H1 (cell line): ENCODE results near the gene PALD1. TPM values are rescaled to one million over a fixed set of nuclear protein-coding genes. Genes with fewer than 3 reads are reported as not detected.

Experiments
- CTCF ChIA-PET: fragments of 300-600 bp; sonication (Branson Sonifier 250); formaldehyde crosslinking; loops from one replicate; lab custom pipeline; 2021; ENCODE audit not compliant: partially characterized antibody; lab: Charles Lee
- POLR2A ChIA-PET: fragments of 300-600 bp; sonication (Branson Sonifier 250); formaldehyde crosslinking; loops from one replicate; lab custom pipeline; 2021; ENCODE audit warnings: inconsistent platforms; ENCODE audit not compliant: partially characterized antibody; lab: Charles Lee
- DNase-seq, 2 experiments: peaks; one replicate each; pipeline versions ENCODE4 v3.0.0 to v3.0.0-alpha.2; 2010 to 2022; ENCODE audit warnings: low spot score in 2 of 2, low read depth in 1 of 2, mixed read lengths in 1 of 2
- FAIRE-seq: peaks from 2 replicates; lab custom pipeline; 2011; peaks lifted over from hg19 to GRCh38; lab: Jason Lieb, UNC
- H2AFZ ChIP-seq: 2 replicates; pipeline ENCODE4 v1.8.1; 2012; ENCODE audit warnings: low read length, inconsistent platforms
- H2AK5ac ChIP-seq: 2 replicates; pipeline ENCODE4 v1.6.1; 2013; ENCODE audit warnings: low read depth, low read length
- H2BK120ac ChIP-seq: replicated peaks from 2 replicates; pipeline ENCODE3; 2013; ENCODE audit warnings: low read depth, low read length, inconsistent platforms
- H2BK12ac ChIP-seq: 2 replicates; pipeline ENCODE4 v1.6.1; 2013; ENCODE audit warnings: low read depth, low read length
- H2BK15ac ChIP-seq: 2 replicates; pipeline ENCODE4 v1.6.1; 2013; ENCODE audit warnings: low read length
- H2BK20ac ChIP-seq: 2 replicates; pipeline ENCODE4 v1.6.1; 2013; ENCODE audit warnings: low read length
- H2BK5ac ChIP-seq: 2 replicates; pipeline ENCODE4 v1.6.1; 2013; ENCODE audit warnings: low read depth, low read length
- H3K14ac ChIP-seq: 2 replicates; pipeline ENCODE4 v1.6.1; 2013; ENCODE audit warnings: inconsistent platforms; ENCODE audit not compliant: insufficient read length
- H3K18ac ChIP-seq: 2 replicates; pipeline ENCODE4 v1.6.1; 2013; ENCODE audit warnings: low read length; ENCODE audit errors: extremely low read depth
- H3K23ac ChIP-seq: 2 replicates; pipeline ENCODE4 v1.6.1; 2013; ENCODE audit warnings: inconsistent platforms; ENCODE audit not compliant: insufficient read length
- H3K23me2 ChIP-seq: 2 replicates; pipeline ENCODE4 v1.6.1; 2013; ENCODE audit warnings: low read depth, low read length
- H3K27ac ChIP-seq: 2 replicates; pipeline ENCODE4 v1.6.1; 2011; ENCODE audit warnings: low read depth, low read length, inconsistent platforms
- H3K27me3 ChIP-seq, 4 experiments: replicated peaks in 1 of 4; 1 replicate in 1 of 4; 2 replicates in 3 of 4; pipeline versions ENCODE4 v1.6.1 to v1.8.1; 2011 to 2013; ENCODE audit warnings: low read length in 3 of 4, mild to moderate bottlenecking in 3 of 4, inconsistent platforms in 2 of 4, mixed read lengths in 2 of 4, moderate library complexity in 1 of 4; ENCODE audit not compliant: control insufficient read depth in 3 of 4, insufficient read depth in 3 of 4; ENCODE audit errors: extremely low read depth in 1 of 4
- H3K36me3 ChIP-seq, 4 experiments: 2 replicates each; pipeline versions ENCODE4 v1.6.1 to v1.8.1; 2011 to 2013; ENCODE audit warnings: mild to moderate bottlenecking in 4 of 4, low read length in 3 of 4, moderate library complexity in 2 of 4, control low read depth in 1 of 4, inconsistent platforms in 1 of 4; ENCODE audit not compliant: insufficient read depth in 4 of 4, control insufficient read depth in 2 of 4
- H3K4ac ChIP-seq: replicated peaks from 2 replicates; pipeline ENCODE3; 2013; ENCODE audit warnings: low read length, low read depth, mixed read lengths, inconsistent platforms; ENCODE audit not compliant: insufficient read length
- H3K4me1 ChIP-seq, 4 experiments: replicated peaks in 1 of 4; 1 replicate in 1 of 4; 2 replicates in 3 of 4; pipeline versions ENCODE4 v1.6.1 to v1.8.1; 2011 to 2013; ENCODE audit warnings: low read length in 3 of 4, inconsistent platforms in 2 of 4, mixed read lengths in 1 of 4; ENCODE audit not compliant: insufficient read depth in 4 of 4, control insufficient read depth in 3 of 4
- H3K4me2 ChIP-seq, 2 experiments: 2 replicates each; pipeline versions ENCODE4 v1.6.1 to v1.8.1; 2011 to 2013; ENCODE audit warnings: low read depth in 2 of 2, low read length in 2 of 2, control low read depth in 1 of 2, inconsistent platforms in 1 of 2, mild to moderate bottlenecking in 1 of 2; ENCODE audit not compliant: insufficient read depth in 1 of 2
- H3K4me3 ChIP-seq, 4 experiments: fragments of 200-600, 300-600 bp in 1 of 4; sonication (generic), shearing (Covaris generic), sonication (Bioruptor Twin) in 1 of 4; 2 replicates each; pipeline versions ENCODE4 v1.5.1 to v1.8.1; 2011 to 2016; ENCODE audit warnings: low read length in 4 of 4, low read depth in 3 of 4, control low read depth in 2 of 4, inconsistent platforms in 2 of 4, mild to moderate bottlenecking in 2 of 4, mixed read lengths in 1 of 4, moderate library complexity in 1 of 4; ENCODE audit not compliant: insufficient read depth in 2 of 4; ENCODE audit errors: extremely low read depth in 1 of 4
- H3K56ac ChIP-seq: replicated peaks from 2 replicates; pipeline ENCODE3; 2013; ENCODE audit warnings: low read depth, mild to moderate bottlenecking, mixed read lengths, low read length, inconsistent platforms; ENCODE audit not compliant: insufficient read length
- H3K79me1 ChIP-seq: 2 replicates; pipeline ENCODE4 v1.6.1; 2013; ENCODE audit warnings: low read depth, low read length, control low read depth
- H3K79me2 ChIP-seq, 2 experiments: 2 replicates each; pipeline versions ENCODE4 v1.6.1 to v1.8.1; 2012 to 2013; ENCODE audit warnings: low read length in 2 of 2, mild to moderate bottlenecking in 2 of 2, inconsistent platforms in 1 of 2; ENCODE audit not compliant: insufficient read depth in 2 of 2, control insufficient read depth in 1 of 2
- H3K9ac ChIP-seq, 4 experiments: replicated peaks in 1 of 4; 1 replicate in 1 of 4; 2 replicates in 3 of 4; pipeline versions ENCODE4 v1.6.1 to v1.8.1; 2011 to 2013; ENCODE audit warnings: low read depth in 3 of 4, low read length in 3 of 4, control low read depth in 2 of 4, mild to moderate bottlenecking in 2 of 4, moderate library complexity in 2 of 4, inconsistent platforms in 1 of 4; ENCODE audit errors: extremely low read depth in 1 of 4
- H3K9me3 ChIP-seq, 2 experiments: 2 replicates each; pipeline versions ENCODE4 v1.6.1 to v1.8.1; 2012 to 2013; ENCODE audit warnings: mild to moderate bottlenecking in 2 of 2, moderate library complexity in 2 of 2, control low read depth in 1 of 2, inconsistent platforms in 1 of 2, low read depth in 1 of 2, low read length in 1 of 2, mixed read lengths in 1 of 2; ENCODE audit not compliant: insufficient read depth in 2 of 2
- H4K20me1 ChIP-seq, 2 experiments: replicated peaks in 1 of 2; 2 replicates each; pipeline versions ENCODE3 to v1.8.1; 2011 to 2013; ENCODE audit warnings: inconsistent platforms in 2 of 2, low read length in 2 of 2, mild to moderate bottlenecking in 1 of 2; ENCODE audit not compliant: insufficient read depth in 2 of 2, control insufficient read depth in 1 of 2
- H4K5ac ChIP-seq: 2 replicates; pipeline ENCODE4 v1.6.1; 2013; ENCODE audit warnings: low read length, low read depth, mixed read lengths, inconsistent platforms; ENCODE audit not compliant: insufficient read length
- H4K8ac ChIP-seq: 2 replicates; pipeline ENCODE4 v1.8.0; 2013; ENCODE audit warnings: mild to moderate bottlenecking, moderate library complexity, low read length, inconsistent platforms; ENCODE audit not compliant: insufficient read depth; ENCODE audit errors: extremely low read depth
- H4K91ac ChIP-seq: replicated peaks from 2 replicates; pipeline ENCODE3; 2013; ENCODE audit warnings: low read length, mixed read lengths, inconsistent platforms; ENCODE audit not compliant: insufficient read length
- E2F6 ChIP-seq: IDR thresholded peaks from 2 replicates; pipeline ENCODE4 v1.6.1; 2012; ENCODE audit warnings: inconsistent platforms
- EP300 ChIP-seq, 2 experiments: IDR thresholded peaks; 1 replicate in 1 of 2; 2 replicates in 1 of 2; pipeline ENCODE4 v1.6.1; 2011 to 2012; ENCODE audit warnings: low read depth in 2 of 2, low read length in 2 of 2, mild to moderate bottlenecking in 2 of 2, borderline replicate concordance in 1 of 2, inconsistent platforms in 1 of 2, moderate library complexity in 1 of 2
- KDM5A ChIP-seq: fragments of 200-600 bp; IDR thresholded peaks from 2 replicates; pipeline ENCODE4 v1.7.1; 2012; ENCODE audit warnings: mild to moderate bottlenecking, low read length, inconsistent platforms, mixed read lengths
- POLR2A ChIP-seq, 2 experiments: IDR thresholded peaks; 1 replicate in 1 of 2; 2 replicates in 1 of 2; pipeline ENCODE4 v1.6.1; 2011; ENCODE audit warnings: low read depth in 2 of 2, low read length in 2 of 2, mild to moderate bottlenecking in 2 of 2; ENCODE audit errors: control extremely low read depth in 1 of 2
- POLR2AphosphoS5 ChIP-seq: IDR thresholded peaks from 2 replicates; pipeline ENCODE4 v1.6.1; 2011; ENCODE audit warnings: low read depth, low read length
- POU5F1 ChIP-seq: IDR thresholded peaks from 2 replicates; pipeline ENCODE4 v1.6.1; 2011; ENCODE audit warnings: low read depth, mild to moderate bottlenecking, low read length, moderate library complexity
- SAP30 ChIP-seq: fragments of 300-600 bp; sonication (generic); IDR thresholded peaks from 2 replicates; pipeline ENCODE4 v1.7.1; 2012; ENCODE audit warnings: low read length, moderate library complexity, mild to moderate bottlenecking, inconsistent platforms; ENCODE audit not compliant: insufficient read depth, insufficient replicate concordance
- SP2 ChIP-seq: IDR thresholded peaks from 2 replicates; pipeline ENCODE4 v1.6.1; 2012; ENCODE audit warnings: mild to moderate bottlenecking, low read length, inconsistent platforms
- SP4 ChIP-seq: IDR thresholded peaks from 2 replicates; pipeline ENCODE4 v1.6.1; 2012; ENCODE audit warnings: low read length, inconsistent platforms
- SRF ChIP-seq: IDR thresholded peaks from 2 replicates; pipeline ENCODE4 v1.6.1; 2011; ENCODE audit warnings: mild to moderate bottlenecking, low read depth, low read length, moderate library complexity
- SUZ12 ChIP-seq: fragments of 200-600 bp; sonication (generic); IDR thresholded peaks from 2 replicates; pipeline ENCODE4 v1.6.1; 2012; ENCODE audit warnings: mild to moderate bottlenecking, inconsistent platforms, low read length, moderate library complexity, mixed read lengths
- WGBS, 2 experiments: shearing (Covaris generic) in 1 of 2; methylation state at CpG; one replicate each; pipeline versions ENCODE4 v1.1.6 to v1.1.7; 2013 to 2015; ENCODE audit warnings: low lambda C conversion rate in 2 of 2, mixed read lengths in 2 of 2, inconsistent platforms in 1 of 2, low coverage in 1 of 2, missing lambda C conversion rate in 1 of 2; ENCODE audit not compliant: insufficient replicate concordance in 2 of 2, insufficient coverage in 1 of 2, insufficient read length in 1 of 2; ENCODE audit errors: extremely low coverage in 1 of 2, missing lambda C conversion rate in 1 of 2; 5-methylcytosine and 5-hydroxymethylcytosine counted together
- polyA plus RNA-seq, 7 experiments: library from polyadenylated mRNA; depleted of rRNA in 3 of 7; stranded (reverse) in 5 of 7; unstranded in 2 of 7; fragments of >200 nt in 5 of 7; fragments of 200-250 nt in 2 of 7; gene quantifications; 1 replicate in 5 of 7; 2 replicates in 1 of 7; 4 replicates in 1 of 7; pipeline versions ENCODE4 v1.2.1 to v1.2.3, GENCODE V29; 2011 to 2013; ENCODE audit warnings: missing spikeins in 2 of 7, mixed read lengths in 2 of 7
- total RNA-seq: library from RNA; stranded (reverse); fragmentation: NEBNext Ultra II Directional; extraction: Animal tissue kit (Norgen Biotek cat#: 25700); gene quantifications from 2 replicates; pipeline ENCODE4 v1.2.1, GENCODE V29; 2021

The PALD1 gene
- total and polyA plus RNA-seq, 2 of the 8 experiments (the other 6 are each of a cell fraction or from before 2014, with no cell fraction given), result 13.3 to 32.8 TPM

- H4K91ac ChIP-seq, result no peak overlapping the region
- H3K18ac ChIP-seq, result no peak overlapping the region
- no peaks in the 10 kb centered on the region; a peak in 1 of 8 replicates for H3K36me3 ChIP-seq
- no peak overlapping the region for H4K5ac ChIP-seq
- H3K56ac ChIP-seq, result no peak overlapping the region
- ChIA-PET CTCF (interaction anchor here (0.8 to 43.0 kb wide), 25 partner anchors 8 to 441 kb away, joined by 3 to 908 read pairs (median 12); partner anchors contain the start of gene PALD1), POLR2A (interaction anchor here (1.2 to 2.2 kb wide), 2 partner anchors 16 to 20 kb away, joined by 5 read pairs; partner anchors contain the start of gene PALD1)
- no peak overlapping the region; a peak in 2 of 7 replicates for H3K9ac ChIP-seq
- H3K23ac ChIP-seq, result no peak overlapping the region
- no peaks in the 10 kb centered on the region for H3K9me3 ChIP-seq
- no peak overlapping the region for H2BK20ac ChIP-seq
- DNase-seq (no peak), FAIRE-seq (no peak)
- H3K14ac ChIP-seq, result no peak overlapping the region
- peaks cover 13 to 31% (median 29%) of the 10 kb centered on the region in 4 experiments for H3K27me3 ChIP-seq
- no peak overlapping the region for H3K4me2 ChIP-seq
- H4K8ac ChIP-seq, result no peak overlapping the region
- H2BK12ac ChIP-seq, result 0 out of 2 replicates have a peak overlapping the region, but pooled peaks have one; percentile 84
- peaks cover 12% of the 10 kb centered on the region; the same call in 1 of the 2 replicates for H3K23me2 ChIP-seq
- no peak overlapping the region for H2BK5ac ChIP-seq
- no peak overlapping the region for H2AFZ ChIP-seq
- WGBS, 2 experiments, result 89% methylated on average over 4 of the region's 4 CpGs; no CpG with 5 or more reads in 1 of the 2 experiments
- H3K27ac ChIP-seq, result no peak overlapping the region
- H3K79me1 ChIP-seq, result no peaks in the 10 kb centered on the region
- H3K79me2 ChIP-seq, result no peaks in the 10 kb centered on the region
- H3K4ac ChIP-seq, result no peak overlapping the region
- H2BK120ac ChIP-seq, result no peak overlapping the region
- no peak overlapping the region for H3K4me3 ChIP-seq
- TF ChIP-seq POLR2A (IDR thresholded peaks at IDR 0.05; ENCODE audit: control extremely low read depth in 1 of 2, low read depth in 2 of 2, low read length in 2 of 2) (no peak), SP4 (no peak), E2F6 (no peak), KDM5A (no peak), EP300 (IDR thresholded peaks at IDR 0.05; ENCODE audit: borderline replicate concordance in 1 of 2, low read depth in 2 of 2, low read length in 2 of 2) (no peak), POU5F1 (no peak), SUZ12 (no peak), SP2 (no peak), POLR2AphosphoS5 (no peak), SRF (no peak), SAP30 (no peak)
- H2AK5ac ChIP-seq, result no peak overlapping the region
- H3K4me1 ChIP-seq, result peaks cover 0 to 22% (median 10%) of the 10 kb centered on the region in 4 experiments; a peak in 6 of 7 replicates
- no peaks in the 10 kb centered on the region for H4K20me1 ChIP-seq
- 0 out of 2 replicates have a peak overlapping the region, but pooled peaks have one; percentile 81 for H2BK15ac ChIP-seq
Measured at GRCh38 chr10:70462349-70462984, 16.1 kb upstream of the PALD1 start.
